K562 (cell line): ENCODE data around the gene CEP85L. TPM values are rescaled to one million over a fixed set of nuclear protein-coding genes. Genes with fewer than 3 reads are reported as not detected.

Experiments
- CGGBP1 ChIP-seq: fragments of 250-450 bp; sonication (Bioruptor Pico); IDR thresholded peaks from 2 replicates; pipeline ENCODE4 v1.9.0; 2021; ENCODE audit warnings: mild to moderate bottlenecking
- FOXJ2 ChIP-seq: fragments of 200-800 bp; sonication (Bioruptor generic); IDR thresholded peaks from 2 replicates; pipeline ENCODE4 v1.6.1; 2016; ENCODE audit warnings: missing genetic modification characterization, missing compliant biosample characterization
- HIVEP1 ChIP-seq: fragments of 250-450 bp; sonication (Bioruptor Pico); IDR thresholded peaks from 2 replicates; pipeline ENCODE4 v1.4.0; 2020; ENCODE audit warnings: mild to moderate bottlenecking
- IFI16 ChIP-seq: fragments of 250-450 bp; sonication (Bioruptor Pico); IDR thresholded peaks from 2 replicates; pipeline ENCODE4 v2.1.2; 2022; ENCODE audit warnings: mild to moderate bottlenecking, inconsistent platforms
- KLF1 ChIP-seq: fragments of 450-650 bp; IDR thresholded peaks from 2 replicates; pipeline ENCODE4 v1.6.1; 2016; ENCODE audit warnings: missing genetic modification characterization, missing compliant biosample characterization
- MEIS2 ChIP-seq: fragments of 450-650 bp; IDR thresholded peaks from 2 replicates; pipeline ENCODE4 v1.6.1; 2014; ENCODE audit warnings: mild to moderate bottlenecking; ENCODE audit not compliant: partially characterized antibody
- MTA3 ChIP-seq: fragments of 450-650 bp; formaldehyde crosslinking; IDR thresholded peaks from 2 replicates; pipeline ENCODE4 v1.6.1; 2017; ENCODE audit warnings: mild to moderate bottlenecking, borderline replicate concordance
- MXD1 ChIP-seq: fragments of 250-450 bp; sonication (Bioruptor Pico); IDR thresholded peaks from 2 replicates; pipeline ENCODE4 v1.8.0; 2021; ENCODE audit warnings: borderline replicate concordance, mild to moderate bottlenecking, moderate library complexity; ENCODE audit not compliant: poor library complexity, severe bottlenecking
- NR2C1 ChIP-seq, 2 experiments: fragments of 450-650 bp; IDR thresholded peaks; 2 replicates each; pipeline ENCODE4 v1.6.1; 2017; ENCODE audit warnings: mild to moderate bottlenecking in 2 of 2, antibody characterized with exemption in 1 of 2, inconsistent platforms in 1 of 2, missing compliant biosample characterization in 1 of 2, missing genetic modification characterization in 1 of 2
- PKNOX1 ChIP-seq: fragments of 450-650 bp; IDR thresholded peaks from 2 replicates; pipeline ENCODE4 v1.6.1; 2016
- PURB ChIP-seq: sonication (generic); formaldehyde crosslinking; IDR thresholded peaks from 2 replicates; pipeline ENCODE4 v1.9.0; 2021; ENCODE audit warnings: low read depth, mild to moderate bottlenecking, missing genetic modification reagents
- RBM17 ChIP-seq: fragments of 200-400 bp; formaldehyde crosslinking; IDR thresholded peaks from 2 replicates; pipeline ENCODE4 v1.6.1; 2017; ENCODE audit warnings: low read depth, mild to moderate bottlenecking, low read length, borderline replicate concordance
- ZC3H11A ChIP-seq: IDR thresholded peaks from 2 replicates; pipeline ENCODE4 v1.6.1; 2012; ENCODE audit warnings: low read depth, low read length, improper control_type of control experiment
- ZKSCAN1 ChIP-seq: fragments of 150-350 bp; IDR thresholded peaks from 2 replicates; pipeline ENCODE4 v1.6.1; 2016; ENCODE audit warnings: low read depth, low read length
- ZNF174 ChIP-seq: fragments of 250-450 bp; sonication (Bioruptor Pico); IDR thresholded peaks from 2 replicates; pipeline ENCODE4 v1.4.0; 2020; ENCODE audit warnings: mild to moderate bottlenecking
- ZNF445 ChIP-seq: fragments of 250-450 bp; sonication (Bioruptor Pico); IDR thresholded peaks from 2 replicates; pipeline ENCODE4 v1.4.0; 2020; ENCODE audit warnings: low read depth, mild to moderate bottlenecking, moderate library complexity
- ZNF589 ChIP-seq: fragments of 200-800 bp; sonication (Bioruptor generic); IDR thresholded peaks from 2 replicates; pipeline ENCODE4 v1.6.1; 2016; ENCODE audit warnings: low read depth, missing genetic modification characterization, missing compliant biosample characterization
- polyA plus RNA-seq, 8 experiments: library from polyadenylated mRNA; depleted of rRNA in 4 of 8; stranded (reverse) in 5 of 8; unstranded in 3 of 8; fragments of >200 nt; fragmentation: Nextera tagmentation in 2 of 8; fragmentation: Illumina TruSeq in 1 of 8; extraction: Ambion mirVana in 2 of 8; extraction: Trizol in 1 of 8; gene quantifications; 2 replicates each; pipeline versions ENCODE4 v1.2.1 to v1.2.3, GENCODE V29; 2011 to 2014; ENCODE audit warnings: inconsistent platforms in 1 of 8, missing spikeins in 1 of 8
- total RNA-seq, 7 experiments: library from RNA; depleted of rRNA in 6 of 7; stranded (reverse); fragments of >200 nt in 6 of 7; fragmentation: Illumina TruSeq in 2 of 7; extraction: Trizol in 2 of 7; gene quantifications; 2 replicates each; pipeline versions ENCODE4 v1.2.1 to v1.2.3, GENCODE V29; 2011 to 2021; ENCODE audit warnings: low replicate concordance in 1 of 7
- TF ChIP-seq, protein P1 (sequence below): fragments of 250-450 bp; sonication (Bioruptor Pico); IDR thresholded peaks from 2 replicates; pipeline ENCODE4 v1.5.0; 2020; ENCODE audit warnings: mild to moderate bottlenecking
- TF ChIP-seq, protein P2 (sequence below), 2 experiments: fragments of 150-350 bp in 1 of 2; IDR thresholded peaks; 2 replicates each; pipeline ENCODE4 v1.6.1; 2012 to 2016; ENCODE audit warnings: low read depth in 2 of 2, low read length in 2 of 2, mild to moderate bottlenecking in 1 of 2, moderate library complexity in 1 of 2
- TF ChIP-seq, protein P3 (sequence below): IDR thresholded peaks from 2 replicates; pipeline ENCODE4 v1.6.1; 2014; ENCODE audit warnings: antibody characterized with exemption

The CEP85L gene
- total and polyA plus RNA-seq, 9 of the 15 experiments (the other 6 are each of a cell fraction or from before 2014, with no cell fraction given): 4.5 to 15.8 (median 8.3) TPM

DNA sequence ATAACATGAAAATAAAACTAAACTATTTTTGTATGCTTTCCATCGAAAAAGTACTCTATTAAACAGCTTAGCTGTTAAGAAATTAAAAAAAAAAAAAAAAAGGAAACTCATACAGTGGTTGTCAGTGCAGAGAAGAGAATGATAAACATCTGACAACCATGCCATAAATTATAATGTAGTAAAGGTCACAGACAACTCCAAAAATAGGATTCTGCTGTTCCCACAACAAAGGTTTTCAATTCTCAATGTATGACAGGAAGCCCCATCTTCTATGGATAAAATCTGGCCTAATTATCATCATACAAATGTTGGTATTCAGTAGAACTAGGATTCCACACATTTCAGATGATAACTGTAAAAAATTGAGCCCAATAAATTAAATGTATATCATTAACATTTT is 98.3 kb downstream of the CEP85L start (continued):
- no peak for TF ChIP-seq ZC3H11A
- TF ChIP-seq ZNF445 (CRISPR knock-in tag): no peak
- TF ChIP-seq HIVEP1 (CRISPR knock-in tag): no peak
- no peak for TF ChIP-seq ZKSCAN1
- TF ChIP-seq, protein P1, sequence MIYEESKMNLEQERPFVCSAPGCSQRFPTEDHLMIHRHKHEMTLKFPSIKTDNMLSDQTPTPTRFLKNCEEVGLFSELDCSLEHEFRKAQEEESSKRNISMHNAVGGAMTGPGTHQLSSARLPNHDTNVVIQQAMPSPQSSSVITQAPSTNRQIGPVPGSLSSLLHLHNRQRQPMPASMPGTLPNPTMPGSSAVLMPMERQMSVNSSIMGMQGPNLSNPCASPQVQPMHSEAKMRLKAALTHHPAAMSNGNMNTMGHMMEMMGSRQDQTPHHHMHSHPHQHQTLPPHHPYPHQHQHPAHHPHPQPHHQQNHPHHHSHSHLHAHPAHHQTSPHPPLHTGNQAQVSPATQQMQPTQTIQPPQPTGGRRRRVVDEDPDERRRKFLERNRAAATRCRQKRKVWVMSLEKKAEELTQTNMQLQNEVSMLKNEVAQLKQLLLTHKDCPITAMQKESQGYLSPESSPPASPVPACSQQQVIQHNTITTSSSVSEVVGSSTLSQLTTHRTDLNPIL (CRISPR knock-in tag): no peak
- TF ChIP-seq PURB (CRISPR knock-in tag): no peak
- no peak for TF ChIP-seq MTA3
- TF ChIP-seq IFI16 (CRISPR knock-in tag): no peak
- no peak for TF ChIP-seq RBM17
- no peak for TF ChIP-seq CGGBP1
- no peak for TF ChIP-seq KLF1 (tag)
- TF ChIP-seq ZNF589: no peak
- TF ChIP-seq, protein P2, sequence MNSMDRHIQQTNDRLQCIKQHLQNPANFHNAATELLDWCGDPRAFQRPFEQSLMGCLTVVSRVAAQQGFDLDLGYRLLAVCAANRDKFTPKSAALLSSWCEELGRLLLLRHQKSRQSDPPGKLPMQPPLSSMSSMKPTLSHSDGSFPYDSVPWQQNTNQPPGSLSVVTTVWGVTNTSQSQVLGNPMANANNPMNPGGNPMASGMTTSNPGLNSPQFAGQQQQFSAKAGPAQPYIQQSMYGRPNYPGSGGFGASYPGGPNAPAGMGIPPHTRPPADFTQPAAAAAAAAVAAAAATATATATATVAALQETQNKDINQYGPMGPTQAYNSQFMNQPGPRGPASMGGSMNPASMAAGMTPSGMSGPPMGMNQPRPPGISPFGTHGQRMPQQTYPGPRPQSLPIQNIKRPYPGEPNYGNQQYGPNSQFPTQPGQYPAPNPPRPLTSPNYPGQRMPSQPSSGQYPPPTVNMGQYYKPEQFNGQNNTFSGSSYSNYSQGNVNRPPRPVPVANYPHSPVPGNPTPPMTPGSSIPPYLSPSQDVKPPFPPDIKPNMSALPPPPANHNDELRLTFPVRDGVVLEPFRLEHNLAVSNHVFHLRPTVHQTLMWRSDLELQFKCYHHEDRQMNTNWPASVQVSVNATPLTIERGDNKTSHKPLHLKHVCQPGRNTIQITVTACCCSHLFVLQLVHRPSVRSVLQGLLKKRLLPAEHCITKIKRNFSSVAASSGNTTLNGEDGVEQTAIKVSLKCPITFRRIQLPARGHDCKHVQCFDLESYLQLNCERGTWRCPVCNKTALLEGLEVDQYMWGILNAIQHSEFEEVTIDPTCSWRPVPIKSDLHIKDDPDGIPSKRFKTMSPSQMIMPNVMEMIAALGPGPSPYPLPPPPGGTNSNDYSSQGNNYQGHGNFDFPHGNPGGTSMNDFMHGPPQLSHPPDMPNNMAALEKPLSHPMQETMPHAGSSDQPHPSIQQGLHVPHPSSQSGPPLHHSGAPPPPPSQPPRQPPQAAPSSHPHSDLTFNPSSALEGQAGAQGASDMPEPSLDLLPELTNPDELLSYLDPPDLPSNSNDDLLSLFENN (IDR thresholded peaks at IDR 0.05; ENCODE audit: low read depth in 2 of 2, low read length in 2 of 2): no peak
- peak; percentile 92 for TF ChIP-seq PKNOX1
- no peak for TF ChIP-seq MXD1
- TF ChIP-seq, protein P3, sequence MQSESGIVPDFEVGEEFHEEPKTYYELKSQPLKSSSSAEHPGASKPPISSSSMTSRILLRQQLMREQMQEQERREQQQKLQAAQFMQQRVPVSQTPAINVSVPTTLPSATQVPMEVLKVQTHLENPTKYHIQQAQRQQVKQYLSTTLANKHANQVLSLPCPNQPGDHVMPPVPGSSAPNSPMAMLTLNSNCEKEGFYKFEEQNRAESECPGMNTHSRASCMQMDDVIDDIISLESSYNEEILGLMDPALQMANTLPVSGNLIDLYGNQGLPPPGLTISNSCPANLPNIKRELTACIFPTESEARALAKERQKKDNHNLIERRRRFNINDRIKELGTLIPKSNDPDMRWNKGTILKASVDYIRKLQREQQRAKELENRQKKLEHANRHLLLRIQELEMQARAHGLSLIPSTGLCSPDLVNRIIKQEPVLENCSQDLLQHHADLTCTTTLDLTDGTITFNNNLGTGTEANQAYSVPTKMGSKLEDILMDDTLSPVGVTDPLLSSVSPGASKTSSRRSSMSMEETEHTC: no peak
- no peak for TF ChIP-seq NR2C1 (IDR thresholded peaks at IDR 0.05)
- no peak for TF ChIP-seq NR2C1 (tag; IDR thresholded peaks at IDR 0.05)
- TF ChIP-seq ZNF174: no peak
- peak; percentile 49; the same call in 1 of the 2 replicates for TF ChIP-seq FOXJ2 (tag)
- TF ChIP-seq MEIS2: peak; percentile 97
